Measurements from ENCODE around the gene AHNAK.

GRCh38 chr11:62437616-62438015, 109.0 kb downstream of the AHNAK start:
- TF ChIP-seq CTCF (IDR thresholded peaks at IDR 0.05) = no peak
- TF ChIP-seq POLR2A (IDR thresholded peaks at IDR 0.05) = no peak
- TF ChIP-seq EP300 (IDR thresholded peaks at IDR 0.05) = no peak

Measured in ovary (tissue), 3 donors.